Trophoblast cell (in vitro differentiated cells and primary cell): ENCODE measurements around the gene ZBTB34.

Experiments
- DNase-seq, 2 donors: peaks; one replicate each; pipeline ENCODE4 v3.0.0-alpha.2; 2016
- H2AFZ ChIP-seq: 2 replicates; pipeline ENCODE4 v1.6.1; 2013; ENCODE audit warnings: low read length, moderate library complexity, mild to moderate bottlenecking; ENCODE audit not compliant: insufficient read depth, poor library complexity
- H2AK5ac ChIP-seq: 2 replicates; pipeline ENCODE4 v1.6.1; 2013; ENCODE audit warnings: mild to moderate bottlenecking, low read length
- H2BK120ac ChIP-seq: 2 replicates; pipeline ENCODE4 v1.6.1; 2013; ENCODE audit warnings: low read length, mild to moderate bottlenecking, moderate library complexity; ENCODE audit not compliant: insufficient read depth, poor library complexity
- H2BK12ac ChIP-seq: 2 replicates; pipeline ENCODE4 v1.6.1; 2013; ENCODE audit warnings: mild to moderate bottlenecking, low read length, moderate library complexity
- H2BK5ac ChIP-seq: 2 replicates; pipeline ENCODE4 v1.6.1; 2013; ENCODE audit warnings: low read length, low read depth, moderate library complexity, mild to moderate bottlenecking; ENCODE audit not compliant: poor library complexity
- H3K14ac ChIP-seq: 2 replicates; pipeline ENCODE4 v1.6.1; 2013; ENCODE audit warnings: mild to moderate bottlenecking, low read length
- H3K18ac ChIP-seq: 2 replicates; pipeline ENCODE4 v1.6.1; 2013; ENCODE audit warnings: mild to moderate bottlenecking, low read length
- H3K23ac ChIP-seq: 2 replicates; pipeline ENCODE4 v1.6.1; 2013; ENCODE audit warnings: low read length
- H3K27ac ChIP-seq: 2 replicates; pipeline ENCODE4 v1.5.1; 2013; ENCODE audit warnings: low read depth, mild to moderate bottlenecking, inconsistent platforms, low read length, moderate library complexity
- H3K27me3 ChIP-seq: 2 replicates; pipeline ENCODE4 v1.6.1; 2013; ENCODE audit warnings: inconsistent platforms, mild to moderate bottlenecking, low read length, moderate library complexity; ENCODE audit not compliant: insufficient read depth
- H3K36me3 ChIP-seq, 2 experiments: 1 replicate in 1 of 2; 2 replicates in 1 of 2; pipeline ENCODE4 v1.6.1; 2013; ENCODE audit warnings: low read length in 2 of 2, mild to moderate bottlenecking in 2 of 2, moderate library complexity in 1 of 2; ENCODE audit not compliant: insufficient read depth in 2 of 2, control insufficient read depth in 1 of 2
- H3K4ac ChIP-seq: 2 replicates; pipeline ENCODE4 v1.6.1; 2013; ENCODE audit warnings: low read depth, mild to moderate bottlenecking, low read length, moderate library complexity
- H3K4me1 ChIP-seq, 2 experiments: 1 replicate in 1 of 2; 2 replicates in 1 of 2; pipeline ENCODE4 v1.6.1; 2013; ENCODE audit warnings: low read length in 2 of 2, mild to moderate bottlenecking in 2 of 2, moderate library complexity in 1 of 2; ENCODE audit not compliant: insufficient read depth in 2 of 2, control insufficient read depth in 1 of 2
- H3K4me2 ChIP-seq: 2 replicates; pipeline ENCODE4 v1.6.1; 2013; ENCODE audit warnings: inconsistent platforms, mild to moderate bottlenecking, low read length, moderate library complexity
- H3K4me3 ChIP-seq: 2 replicates; pipeline ENCODE4 v1.5.1; 2013; ENCODE audit warnings: mild to moderate bottlenecking, low read depth, low read length, inconsistent platforms
- H3K79me1 ChIP-seq: one replicate; pipeline ENCODE4 v1.6.1; 2013; ENCODE audit warnings: low read length
- H3K79me2 ChIP-seq: 2 replicates; pipeline ENCODE4 v1.6.1; 2013; ENCODE audit warnings: low read length, mild to moderate bottlenecking; ENCODE audit not compliant: control insufficient read depth, insufficient read depth, poor library complexity
- H3K9ac ChIP-seq: 2 replicates; pipeline ENCODE4 v1.6.1; 2013; ENCODE audit warnings: mild to moderate bottlenecking, low read length
- H3K9me3 ChIP-seq: 2 replicates; pipeline ENCODE4 v1.6.1; 2013; ENCODE audit warnings: low read depth, mild to moderate bottlenecking, control low read depth, inconsistent platforms, low read length; ENCODE audit not compliant: insufficient read depth
- H4K12ac ChIP-seq: 2 replicates; pipeline ENCODE4 v1.6.1; 2013; ENCODE audit warnings: low read depth, mild to moderate bottlenecking, low read length, moderate library complexity
- H4K8ac ChIP-seq: 2 replicates; pipeline ENCODE4 v1.6.1; 2013; ENCODE audit warnings: low read depth, mild to moderate bottlenecking, low read length, moderate library complexity
- H4K91ac ChIP-seq: one replicate; pipeline ENCODE4 v1.6.1; 2013; ENCODE audit warnings: low read depth, mild to moderate bottlenecking, low read length, moderate library complexity
- WGBS: extraction: QIAGEN DNeasy Blood & Tissue Kit; methylation state at CpG from one replicate; pipeline ENCODE4 v1.1.7; 2013; ENCODE audit warnings: missing lambda C conversion rate; ENCODE audit not compliant: insufficient read length, insufficient coverage; ENCODE audit errors: extremely low coverage; 5-methylcytosine and 5-hydroxymethylcytosine counted together

The ZBTB34 gene

GRCh38 chr9:126818482-126818881 is 42.0 kb upstream of the ZBTB34 start:
- Histone ChIP-seq H4K12ac (no peak overlapping the region), H3K4me2 (no peak overlapping the region), H3K4me1 (no peaks in the 10 kb centered on the region), H3K14ac (no peak overlapping the region), H3K36me3 (peaks cover 10 to 14% of the 10 kb centered on the region in 2 experiments), H3K9me3 (peaks cover 2% of the 10 kb centered on the region), H3K9ac (no peak overlapping the region), H2BK120ac (no peak overlapping the region), H3K4ac (no peak overlapping the region), H3K79me2 (no peaks in the 10 kb centered on the region), H2BK5ac (no peak overlapping the region), H2BK12ac (no peak overlapping the region), H2AFZ (no peak overlapping the region), H3K18ac (no peak overlapping the region), H3K4me3 (no peak overlapping the region), H3K27me3 (no peaks in the 10 kb centered on the region), H3K27ac (no peak overlapping the region), H3K23ac (no peak overlapping the region), H4K91ac (no peak overlapping the region), H2AK5ac (no peak overlapping the region), H3K79me1 (no peaks in the 10 kb centered on the region), H4K8ac (no peak overlapping the region)
- DNase-seq = no peak
- WGBS = no CpG with 5 or more reads among the region's 5 CpGs

GRCh38 chr9:126819482-126819881 is 41.0 kb upstream of the ZBTB34 start:
- Histone ChIP-seq H3K18ac (no peak overlapping the region), H3K9ac (no peak overlapping the region), H2BK120ac (no peak overlapping the region), H4K8ac (no peak overlapping the region), H4K12ac (no peak overlapping the region), H3K79me2 (no peaks in the 10 kb centered on the region), H3K4ac (no peak overlapping the region), H2BK5ac (no peak overlapping the region), H2BK12ac (no peak overlapping the region), H3K27me3 (no peaks in the 10 kb centered on the region), H3K14ac (no peak overlapping the region), H2AK5ac (no peak overlapping the region), H4K91ac (no peak overlapping the region), H3K4me3 (no peak overlapping the region), H3K4me1 (no peaks in the 10 kb centered on the region), H2AFZ (no peak overlapping the region), H3K36me3 (peaks cover 10 to 14% of the 10 kb centered on the region in 2 experiments), H3K4me2 (no peak overlapping the region), H3K27ac (no peak overlapping the region), H3K23ac (no peak overlapping the region), H3K9me3 (peaks cover 2% of the 10 kb centered on the region), H3K79me1 (no peaks in the 10 kb centered on the region)
- no peak for DNase-seq
- no CpG with 5 or more reads among the region's 1 CpG for WGBS

- Histone ChIP-seq H3K18ac (no peak overlapping the region), H3K27ac (no peak overlapping the region), H3K4me2 (no peak overlapping the region), H3K36me3 (peaks cover 8 to 11% of the 10 kb centered on the region in 2 experiments), H4K91ac (no peak overlapping the region), H3K23ac (no peak overlapping the region), H2BK5ac (no peak overlapping the region), H2AK5ac (no peak overlapping the region), H3K79me1 (no peaks in the 10 kb centered on the region), H3K79me2 (no peaks in the 10 kb centered on the region), H3K9ac (no peak overlapping the region), H3K4me3 (no peak overlapping the region), H4K12ac (no peak overlapping the region), H2BK12ac (no peak overlapping the region), H3K27me3 (no peaks in the 10 kb centered on the region), H3K14ac (no peak overlapping the region), H4K8ac (no peak overlapping the region), H2BK120ac (no peak overlapping the region), H3K4ac (no peak overlapping the region), H3K9me3 (peaks cover 2% of the 10 kb centered on the region), H3K4me1 (no peaks in the 10 kb centered on the region), H2AFZ (no peak overlapping the region)
- WGBS = no CpG with 5 or more reads among the region's 2 CpGs
- no peak for DNase-seq
These were observed 38.2 kb upstream of the ZBTB34 start for GRCh38 chr9:126822278-126822677.

GRCh38 chr9:126822873-126823272 is 37.6 kb upstream of the ZBTB34 start:
- no peak overlapping the region for H2BK120ac ChIP-seq
- no peak overlapping the region for H2AFZ ChIP-seq
- no peak overlapping the region for H3K4ac ChIP-seq
- no peak overlapping the region for H3K4me2 ChIP-seq
- H3K4me1 ChIP-seq = no peaks in the 10 kb centered on the region
- H3K79me2 ChIP-seq = no peaks in the 10 kb centered on the region
- no peak overlapping the region for H3K14ac ChIP-seq
- no peak overlapping the region for H3K27ac ChIP-seq
- H3K27me3 ChIP-seq = no peaks in the 10 kb centered on the region
- no peak overlapping the region for H2BK5ac ChIP-seq
- H4K12ac ChIP-seq = no peak overlapping the region
- H3K23ac ChIP-seq = no peak overlapping the region
- no peak overlapping the region for H4K91ac ChIP-seq
- H3K9me3 ChIP-seq = peaks cover 2% of the 10 kb centered on the region
- H3K9ac ChIP-seq = no peak overlapping the region
- no peaks in the 10 kb centered on the region for H3K79me1 ChIP-seq
- no peak overlapping the region for H2AK5ac ChIP-seq
- no peak overlapping the region for H3K18ac ChIP-seq
- no peak overlapping the region for H2BK12ac ChIP-seq
- no peak overlapping the region for H4K8ac ChIP-seq
- no peak overlapping the region for H3K4me3 ChIP-seq
- H3K36me3 ChIP-seq = peaks cover 9 to 12% of the 10 kb centered on the region in 2 experiments
- no peak for DNase-seq
- no CpG with 5 or more reads among the region's 1 CpG for WGBS
